ENCODE data around the gene WWTR1. TPM values are rescaled to one million over a fixed set of nuclear protein-coding genes. Genes with fewer than 3 reads are reported as not detected.

WWTR1 gene
- total RNA-seq, 3 donors from 2014 or later, result 11.6 to 217 (median 20.7) TPM

DNA sequence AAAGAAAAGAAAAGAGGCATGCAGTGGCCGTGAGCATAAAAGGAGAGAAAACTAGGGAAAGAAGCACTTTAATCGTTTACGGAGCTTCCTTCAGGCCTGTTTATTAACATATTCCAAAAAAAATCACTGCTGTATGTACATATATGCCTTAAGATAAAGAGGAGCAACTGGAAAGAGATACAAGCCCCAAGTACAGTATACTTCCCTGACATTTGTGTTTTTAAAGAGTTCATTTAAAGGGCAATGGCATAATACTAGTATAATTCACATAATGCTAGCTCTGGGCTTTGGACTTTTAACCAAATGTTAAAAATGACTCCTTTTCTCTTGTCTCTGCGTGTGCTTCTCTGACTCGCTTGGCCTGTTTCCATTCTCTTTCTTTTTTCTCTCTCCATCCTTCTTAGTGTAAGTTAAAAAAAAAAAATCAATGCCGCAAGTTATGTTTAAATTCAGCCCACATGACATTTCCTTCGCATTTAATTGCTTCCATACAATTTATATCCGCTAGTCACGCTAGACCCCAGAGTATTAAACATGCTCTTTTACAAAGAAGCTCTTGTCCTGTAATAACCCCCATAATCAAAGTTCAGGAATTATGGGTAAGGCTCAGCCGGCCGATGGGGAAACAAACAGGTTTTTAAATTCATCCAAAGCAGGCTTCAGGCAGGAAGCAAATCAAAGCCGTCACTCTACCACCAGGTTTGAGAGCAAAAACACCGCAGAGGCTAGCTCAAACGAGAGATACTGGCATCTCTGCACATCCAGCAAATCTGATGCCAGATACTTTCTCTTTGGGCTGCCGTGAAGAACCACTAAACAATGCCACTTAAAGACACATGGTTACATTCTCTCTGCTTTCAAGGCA lies 19.4 kb downstream of the WWTR1 start:
- H3K4me3 ChIP-seq, result no peak overlapping the region
- ATAC-seq (no peak), DNase-seq (no peak)
- no peaks in the 10 kb centered on the region for H3K9me3 ChIP-seq
- intact Hi-C loops (cut with DNase I, micrococcal nuclease), result no loop called here
- peaks cover 2% of the 10 kb centered on the region for H3K4me1 ChIP-seq (ENCODE audit: low read depth)
- TF ChIP-seq, protein P1, sequence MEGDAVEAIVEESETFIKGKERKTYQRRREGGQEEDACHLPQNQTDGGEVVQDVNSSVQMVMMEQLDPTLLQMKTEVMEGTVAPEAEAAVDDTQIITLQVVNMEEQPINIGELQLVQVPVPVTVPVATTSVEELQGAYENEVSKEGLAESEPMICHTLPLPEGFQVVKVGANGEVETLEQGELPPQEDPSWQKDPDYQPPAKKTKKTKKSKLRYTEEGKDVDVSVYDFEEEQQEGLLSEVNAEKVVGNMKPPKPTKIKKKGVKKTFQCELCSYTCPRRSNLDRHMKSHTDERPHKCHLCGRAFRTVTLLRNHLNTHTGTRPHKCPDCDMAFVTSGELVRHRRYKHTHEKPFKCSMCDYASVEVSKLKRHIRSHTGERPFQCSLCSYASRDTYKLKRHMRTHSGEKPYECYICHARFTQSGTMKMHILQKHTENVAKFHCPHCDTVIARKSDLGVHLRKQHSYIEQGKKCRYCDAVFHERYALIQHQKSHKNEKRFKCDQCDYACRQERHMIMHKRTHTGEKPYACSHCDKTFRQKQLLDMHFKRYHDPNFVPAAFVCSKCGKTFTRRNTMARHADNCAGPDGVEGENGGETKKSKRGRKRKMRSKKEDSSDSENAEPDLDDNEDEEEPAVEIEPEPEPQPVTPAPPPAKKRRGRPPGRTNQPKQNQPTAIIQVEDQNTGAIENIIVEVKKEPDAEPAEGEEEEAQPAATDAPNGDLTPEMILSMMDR (IDR thresholded peaks at IDR 0.05), result no peak
- H3K36me3 ChIP-seq (ENCODE audit: low read depth), result no peaks in the 10 kb centered on the region

DNA sequence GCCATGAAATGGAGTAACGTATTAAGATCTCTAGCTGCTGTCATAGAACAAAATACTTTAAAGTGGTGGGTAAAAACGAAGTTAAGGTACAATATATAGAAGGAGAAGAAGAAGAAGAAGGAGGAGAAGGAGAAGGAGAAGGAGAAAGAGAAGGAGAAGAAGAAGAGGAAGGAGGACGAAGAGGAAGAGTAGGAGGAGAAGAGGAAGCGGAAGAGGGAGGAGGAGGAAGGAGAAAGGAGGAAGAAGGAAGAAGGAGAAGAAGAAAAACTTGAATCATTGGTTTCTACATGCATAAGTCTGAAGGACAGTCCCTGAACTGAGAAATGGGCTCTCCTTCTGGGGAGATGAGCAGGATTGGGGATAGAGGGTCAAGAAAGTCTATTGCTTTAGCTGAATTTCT lies 22.4 kb downstream of the WWTR1 start:
- H3K4me1 ChIP-seq (ENCODE audit: low read depth), result peaks cover 2% of the 10 kb centered on the region
- no peak overlapping the region for H3K4me3 ChIP-seq
- TF ChIP-seq, protein P1 (IDR thresholded peaks at IDR 0.05), result no peak
- intact Hi-C loops (cut with DNase I, micrococcal nuclease), result no loop called here
- DNase-seq (no peak), ATAC-seq (no peak)
- no peaks in the 10 kb centered on the region for H3K9me3 ChIP-seq
- no peaks in the 10 kb centered on the region for H3K36me3 ChIP-seq (ENCODE audit: low read depth)

DNA sequence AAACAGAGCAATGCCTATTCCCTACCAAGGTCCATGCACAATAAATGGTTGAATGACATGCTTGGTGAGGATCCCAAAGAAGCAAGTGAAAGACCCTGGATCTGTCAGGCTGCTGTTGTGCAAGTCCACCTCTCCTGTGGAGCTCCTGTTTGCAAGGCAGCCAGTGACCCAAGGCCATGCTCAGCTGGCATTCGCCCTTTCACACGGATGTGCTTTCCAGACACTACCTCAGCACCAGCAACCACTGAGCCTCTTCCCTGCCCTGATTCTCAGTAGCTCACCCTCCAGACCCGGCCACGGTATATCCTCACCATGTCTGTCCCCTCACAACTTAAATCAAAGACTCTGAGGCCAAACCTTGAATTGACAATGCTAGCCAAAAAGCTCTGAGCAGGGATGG lies 23.3 kb downstream of the WWTR1 start:
- TF ChIP-seq, protein P1 (IDR thresholded peaks at IDR 0.05), result no peak
- ATAC-seq (no peak), DNase-seq (no peak)
- intact Hi-C loops (cut with DNase I, micrococcal nuclease), result no loop called here
- Histone ChIP-seq H3K4me1 (ENCODE audit: low read depth) (peaks cover 2% of the 10 kb centered on the region), H3K36me3 (ENCODE audit: low read depth) (no peaks in the 10 kb centered on the region), H3K9me3 (no peaks in the 10 kb centered on the region), H3K4me3 (no peak overlapping the region)

DNA sequence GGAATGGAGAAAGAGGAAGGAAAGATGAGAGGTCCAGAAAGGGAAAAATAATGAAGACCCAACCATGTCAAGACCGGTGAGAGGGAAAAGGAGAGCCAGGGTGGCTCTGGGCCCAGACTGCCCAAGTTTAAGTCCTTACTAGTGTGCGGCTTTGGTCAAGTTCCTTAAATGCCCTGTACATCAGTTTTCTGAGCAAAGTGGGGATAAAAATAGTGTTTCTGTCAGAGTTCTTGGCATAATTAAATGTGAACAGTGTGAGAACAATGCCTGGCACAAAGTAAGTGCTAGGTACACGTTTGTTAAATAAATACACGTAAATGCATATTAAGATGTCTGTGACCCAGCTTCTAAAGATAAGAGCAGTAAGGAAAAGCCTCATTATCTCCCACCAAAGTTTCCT lies 23.8 kb downstream of the WWTR1 start:
- TF ChIP-seq, protein P1 (IDR thresholded peaks at IDR 0.05), result no peak
- Histone ChIP-seq H3K4me3 (no peak overlapping the region), H3K36me3 (ENCODE audit: low read depth) (no peaks in the 10 kb centered on the region), H3K4me1 (ENCODE audit: low read depth) (peaks cover 2% of the 10 kb centered on the region), H3K9me3 (no peaks in the 10 kb centered on the region)
- no peak for ATAC-seq
- DNase-seq, result no peak
- intact Hi-C loops (cut with DNase I, micrococcal nuclease), result no loop called here

DNA sequence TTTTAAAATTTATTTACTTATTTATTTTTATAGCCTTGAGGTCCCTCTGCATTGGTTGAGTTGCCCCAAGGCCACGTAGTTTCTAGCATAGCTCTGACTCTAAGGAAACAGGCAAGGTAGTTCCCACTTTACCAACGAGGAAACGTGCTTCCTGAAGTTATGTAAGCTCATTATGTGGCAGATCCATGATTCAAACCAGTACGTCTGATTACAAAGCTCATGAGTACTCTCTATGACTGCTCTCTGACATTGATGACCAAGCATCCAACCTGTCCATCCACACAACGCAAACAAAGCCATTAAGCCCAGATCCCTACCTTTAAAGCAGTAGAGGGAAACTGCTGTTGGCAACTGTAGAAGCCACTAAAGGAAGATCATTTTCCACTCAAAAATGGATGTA lies 25.6 kb downstream of the WWTR1 start:
- Histone ChIP-seq H3K4me3 (no peak overlapping the region), H3K4me1 (ENCODE audit: low read depth) (no peaks in the 10 kb centered on the region), H3K9me3 (no peaks in the 10 kb centered on the region), H3K36me3 (ENCODE audit: low read depth) (no peaks in the 10 kb centered on the region)
- DNase-seq (no peak), ATAC-seq (no peak)
- TF ChIP-seq, protein P1 (IDR thresholded peaks at IDR 0.05), result no peak
- intact Hi-C loops (cut with DNase I, micrococcal nuclease), result no loop called here

Measured in mucosa of descending colon (tissue), 3 donors.